Activated naive CD4-positive, alpha-beta T cell treated with anti-CD3 and anti-CD28 coated beads, Interleukin-2, amount 50 U/mL, for 72 hours (primary cell): Measurements from ENCODE around the gene ICAM1. TPM values are rescaled to one million over a fixed set of nuclear protein-coding genes. Genes with fewer than 3 reads are reported as not detected.
"Not testable (repeated sequence)": the region's sequence is repeated elsewhere in the genome, so short reads cannot be mapped to it uniquely, and the experiment has no call there.

Experiments
- ATAC-seq, 2 donors: fragments of 150-1000 bp; cut with Tn5 transposase; 2 replicates each; pipeline ENCODE4 v1.10.0; 2021; ENCODE audit warnings: mild to moderate bottlenecking in 2 of 2, moderate library complexity in 2 of 2
- DNase-seq, 2 donors: peaks; one replicate each; pipeline ENCODE4 v3.0.0; 2021 to 2022; ENCODE audit warnings: low spot score in 2 of 2
- H3K27ac Mint-ChIP-seq, 2 donors: one replicate each; pipeline ENCODE4 v1.8.0; 2022; ENCODE audit warnings: mild to moderate bottlenecking in 2 of 2, mixed read lengths in 2 of 2
- H3K36me3 Mint-ChIP-seq, 2 donors: one replicate each; pipeline ENCODE4 v1.8.0; 2022; ENCODE audit warnings: mixed read lengths in 2 of 2
- H3K9me3 Mint-ChIP-seq, 2 donors: one replicate each; pipeline ENCODE4 v1.8.0; 2022; ENCODE audit warnings: mixed read lengths in 2 of 2
- total RNA-seq, 2 donors: library from RNA; stranded (reverse); gene quantifications; one replicate each; pipeline ENCODE4 v1.2.3, GENCODE V29; 2022

Gene ICAM1
- total RNA-seq, 2 donors from 2014 or later = 15.7 to 33.1 TPM

DNA sequence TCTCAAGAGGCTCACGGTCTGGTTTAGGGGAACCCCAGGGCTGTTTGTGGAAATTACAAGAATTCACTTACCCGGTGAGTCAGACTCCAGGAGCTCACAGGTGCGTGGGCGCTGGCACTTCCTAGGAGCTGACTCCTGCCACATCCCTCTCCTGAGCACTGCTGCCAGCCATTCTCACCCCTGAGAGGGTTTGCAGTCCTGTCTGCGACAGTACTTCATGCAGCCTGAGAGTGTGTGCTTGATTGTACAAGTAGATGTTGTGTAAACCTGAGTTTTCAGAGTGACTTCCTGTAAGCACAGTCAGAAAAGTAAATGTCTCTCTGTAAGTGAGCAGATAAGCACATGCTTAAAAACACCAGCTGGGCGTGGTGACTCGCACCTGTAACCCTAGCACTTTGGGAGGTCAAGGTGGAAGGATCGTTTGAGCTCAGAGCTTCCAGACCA, 10.8 kb upstream of the ICAM1 start:
- peak; percentile 59 to 78 for DNase-seq
- Mint-ChIP-seq H3K9me3 (no peaks in the 10 kb centered on the region), H3K27ac (peak overlapping the region; percentile 84 to 91), H3K36me3 (peaks cover 11 to 12% of the 10 kb centered on the region in 2 donors)
- peak; percentile 74 to 81 for ATAC-seq

- H3K9me3 Mint-ChIP-seq = no peaks in the 10 kb centered on the region
- peaks cover 0 to 4% of the 10 kb centered on the region in 2 donors for H3K36me3 Mint-ChIP-seq
- DNase-seq (no peak), ATAC-seq (no peak)
- no peak overlapping the region for H3K27ac Mint-ChIP-seq
Observed at GRCh38 chr19:10262771-10263170, 8.1 kb upstream of the ICAM1 start.

DNA sequence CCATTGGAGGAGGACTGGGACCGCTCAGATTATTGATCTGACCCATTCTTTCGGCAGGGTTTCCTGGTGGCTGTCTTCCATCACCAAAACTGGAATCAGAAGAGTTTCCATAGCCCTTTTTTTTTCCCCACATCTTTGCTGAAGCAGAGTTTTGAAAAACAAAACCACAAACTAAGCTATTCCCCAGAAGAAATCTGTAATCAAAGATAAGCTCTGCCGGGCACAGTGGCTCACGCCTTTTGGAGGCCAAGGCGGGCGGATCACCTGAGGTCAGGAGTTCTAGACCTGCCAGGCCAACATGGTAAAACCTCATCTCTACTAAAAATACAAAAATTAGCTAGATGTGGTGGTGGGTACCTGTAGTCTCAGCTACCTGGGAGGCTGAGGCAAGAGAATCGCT, 4.2 kb upstream of the ICAM1 start:
- ATAC-seq (no peak), DNase-seq (no peak)
- H3K27ac Mint-ChIP-seq = no peak overlapping the region
- H3K9me3 Mint-ChIP-seq = no peaks in the 10 kb centered on the region
- H3K36me3 Mint-ChIP-seq = peaks cover 0 to 5% of the 10 kb centered on the region in 2 donors

GRCh38 chr19:10268071-10268470, 2.8 kb upstream of the ICAM1 start:
- Mint-ChIP-seq H3K27ac (no peak overlapping the region), H3K9me3 (no peaks in the 10 kb centered on the region), H3K36me3 (peaks cover 0 to 5% of the 10 kb centered on the region in 2 donors)
- DNase-seq = no peak
- ATAC-seq = no peak

GRCh38 chr19:10269333-10270179, 1.4 kb upstream of the ICAM1 start:
- H3K27ac Mint-ChIP-seq = peak overlapping the region; percentile 95 to 99
- ATAC-seq = peak; percentile 58 to 76
- peak; percentile 90 to 97 for DNase-seq
- H3K9me3 Mint-ChIP-seq = no peaks in the 10 kb centered on the region
- peaks cover 5 to 8% of the 10 kb centered on the region in 2 donors for H3K36me3 Mint-ChIP-seq

DNA sequence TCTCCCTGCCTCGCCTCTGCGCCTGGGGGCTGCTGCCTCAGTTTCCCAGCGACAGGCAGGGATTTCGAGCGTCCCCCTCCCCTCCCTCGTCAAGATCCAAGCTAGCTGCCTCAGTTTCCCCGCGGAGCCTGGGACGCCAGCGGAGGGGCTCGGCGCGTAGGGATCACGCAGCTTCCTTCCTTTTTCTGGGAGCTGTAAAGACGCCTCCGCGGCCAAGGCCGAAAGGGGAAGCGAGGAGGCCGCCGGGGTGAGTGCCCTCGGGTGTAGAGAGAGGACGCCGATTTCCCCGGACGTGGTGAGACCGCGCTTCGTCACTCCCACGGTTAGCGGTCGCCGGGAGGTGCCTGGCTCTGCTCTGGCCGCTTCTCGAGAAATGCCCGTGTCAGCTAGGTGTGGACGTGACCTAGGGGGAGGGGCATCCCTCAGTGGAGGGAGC, 722 bp upstream of the ICAM1 start:
- DNase-seq (peak; percentile 75 to 92), ATAC-seq (peak; percentile 70 to 83)
- peaks cover 5 to 12% of the 10 kb centered on the region in 2 donors for H3K36me3 Mint-ChIP-seq
- no peaks in the 10 kb centered on the region for H3K9me3 Mint-ChIP-seq
- H3K27ac Mint-ChIP-seq = peak overlapping the region; percentile 95 to 99

DNA sequence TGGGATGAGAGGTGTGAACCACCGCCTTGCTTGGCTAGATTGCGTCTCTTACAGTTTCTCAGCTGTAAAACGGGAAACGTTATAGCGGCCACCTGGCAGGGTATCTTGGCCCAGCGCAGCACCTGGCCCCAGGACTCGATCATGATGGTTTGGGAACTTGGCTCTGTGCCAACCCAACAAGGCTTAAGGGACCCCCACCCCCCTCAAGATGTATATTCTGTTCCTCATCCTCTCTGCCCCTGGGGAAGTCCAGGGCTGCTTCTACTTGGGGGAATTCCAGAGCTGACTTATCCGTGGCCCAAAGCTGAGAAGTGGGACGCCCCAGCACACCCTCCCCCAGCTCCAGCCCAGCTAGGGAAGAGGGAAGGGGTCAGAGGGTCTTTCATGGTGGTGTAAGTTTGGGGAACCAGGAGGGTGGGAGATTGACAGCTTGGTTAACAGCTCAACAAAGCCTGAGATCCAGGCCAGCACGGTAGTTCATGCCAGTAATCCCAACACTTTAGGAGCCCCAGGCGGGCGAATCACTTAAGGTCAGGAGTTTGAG, 695 bp downstream of the ICAM1 start:
- ATAC-seq = peak; percentile 2 to 15
- peak in 1 of 2 donors; percentile 23 for DNase-seq
- peak overlapping the region; percentile 91 to 99 for H3K27ac Mint-ChIP-seq
- no peaks in the 10 kb centered on the region for H3K9me3 Mint-ChIP-seq
- H3K36me3 Mint-ChIP-seq = peaks cover 5 to 12% of the 10 kb centered on the region in 2 donors

GRCh38 chr19:10274589-10274988, 3.7 kb downstream of the ICAM1 start:
- no peak for ATAC-seq
- DNase-seq = no peak
- H3K36me3 Mint-ChIP-seq = peaks cover 5 to 18% of the 10 kb centered on the region in 2 donors
- peak overlapping the region in 1 of 2 donors; percentile 41 for H3K27ac Mint-ChIP-seq
- no peaks in the 10 kb centered on the region for H3K9me3 Mint-ChIP-seq

GRCh38 chr19:10277795-10278589, 7.1 kb downstream of the ICAM1 start:
- Mint-ChIP-seq H3K9me3 (no peaks in the 10 kb centered on the region), H3K27ac (no peak overlapping the region), H3K36me3 (peaks cover 0 to 24% of the 10 kb centered on the region in 2 donors)
- no peak for ATAC-seq
- no peak for DNase-seq

- Mint-ChIP-seq H3K9me3 (no peaks in the 10 kb centered on the region), H3K36me3 (peaks cover 0 to 22% of the 10 kb centered on the region in 2 donors), H3K27ac (no peak overlapping the region)
- ATAC-seq (no peak), DNase-seq (no peak)
Observed at GRCh38 chr19:10278935-10279334, 8.0 kb downstream of the ICAM1 start.

- no peak for ATAC-seq
- peak overlapping the region in 1 of 2 donors; percentile 6 for H3K27ac Mint-ChIP-seq
- no peak for DNase-seq
- H3K9me3 Mint-ChIP-seq = no peaks in the 10 kb centered on the region
- peaks cover 0 to 16% of the 10 kb centered on the region in 2 donors for H3K36me3 Mint-ChIP-seq
Observed at GRCh38 chr19:10279737-10280442, 9.0 kb downstream of the ICAM1 start.

- not testable (repeated sequence) for H3K27ac Mint-ChIP-seq, H3K9me3 Mint-ChIP-seq, DNase-seq, ATAC-seq
- H3K36me3 Mint-ChIP-seq = peaks cover 0 to 25% of the 10 kb centered on the region in 2 donors
Observed at GRCh38 chr19:10282043-10282442, 11.1 kb downstream of the ICAM1 start.

DNA sequence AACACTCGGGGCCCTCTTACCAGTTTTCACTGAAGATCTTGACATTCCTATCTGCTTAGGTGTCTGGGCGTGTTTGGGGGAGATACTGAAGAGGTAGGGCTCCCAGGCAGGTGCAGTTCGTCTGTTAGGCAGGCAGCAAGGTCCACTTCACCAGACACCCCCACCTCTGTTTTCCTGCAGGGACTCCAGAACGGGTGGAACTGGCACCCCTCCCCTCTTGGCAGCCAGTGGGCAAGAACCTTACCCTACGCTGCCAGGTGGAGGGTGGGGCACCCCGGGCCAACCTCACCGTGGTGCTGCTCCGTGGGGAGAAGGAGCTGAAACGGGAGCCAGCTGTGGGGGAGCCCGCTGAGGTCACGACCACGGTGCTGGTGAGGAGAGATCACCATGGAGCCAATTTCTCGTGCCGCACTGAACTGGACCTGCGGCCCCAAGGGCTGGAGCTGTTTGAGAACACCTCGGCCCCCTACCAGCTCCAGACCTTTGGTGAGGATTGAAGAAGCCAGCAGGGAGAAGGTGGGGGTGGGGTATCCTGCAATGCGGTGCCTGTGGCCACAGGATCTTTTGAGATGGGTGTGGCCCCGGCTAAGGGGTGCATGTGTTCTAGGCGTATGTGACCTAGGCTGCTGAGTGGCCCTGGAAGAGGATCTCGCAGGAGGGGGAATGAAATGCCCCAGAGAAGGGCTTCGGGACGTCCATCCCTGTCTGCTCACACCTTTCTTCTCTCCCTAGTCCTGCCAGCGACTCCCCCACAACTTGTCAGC, 12.6 kb downstream of the ICAM1 start:
- peaks cover 4 to 25% of the 10 kb centered on the region in 2 donors for H3K36me3 Mint-ChIP-seq
- no peak for ATAC-seq
- DNase-seq = no peak

GRCh38 chr19:10284065-10284959, 13.4 kb downstream of the ICAM1 start:
- ATAC-seq (no peak), DNase-seq (no peak)
- Mint-ChIP-seq H3K9me3 (no peaks in the 10 kb centered on the region), H3K36me3 (peaks cover 4 to 19% of the 10 kb centered on the region in 2 donors), H3K27ac (no peak overlapping the region)

More for the DNA sequence above, 12.6 kb downstream of the ICAM1 start:
- no peaks in the 10 kb centered on the region for H3K9me3 Mint-ChIP-seq
- H3K27ac Mint-ChIP-seq = no peak overlapping the region

GRCh38 chr19:10284960-10285278, 14.0 kb downstream of the ICAM1 start:
- Mint-ChIP-seq H3K36me3 (peaks cover 4 to 15% of the 10 kb centered on the region in 2 donors), H3K27ac (no peak overlapping the region), H3K9me3 (no peaks in the 10 kb centered on the region)
- DNase-seq = no peak
- no peak for ATAC-seq
